ENCODE measurements around the gene UBE2I. TPM values are rescaled to one million over a fixed set of nuclear protein-coding genes. Genes with fewer than 3 reads are reported as not detected.

Gene UBE2I
- total RNA-seq, 1 experiment from 2014 or later: 212 TPM

- Histone ChIP-seq H3K4me1 (ENCODE audit: control insufficient read depth in 1 of 2, insufficient read depth in 2 of 2, low read length in 2 of 2) (peaks cover 12 to 23% of the 10 kb centered on the region in 2 experiments), H3K27me3 (ENCODE audit: insufficient read depth, low read length) (no peaks in the 10 kb centered on the region), H3K4me2 (ENCODE audit: low read length) (no peak overlapping the region), H3K9ac (ENCODE audit: low read length) (no peak overlapping the region), H3K36me3 (ENCODE audit: control insufficient read depth in 1 of 2, insufficient read depth in 2 of 2, low read length in 2 of 2) (peaks cover 0 to 9% of the 10 kb centered on the region in 2 experiments; a peak in 1 of 4 replicates), H3K79me2 (ENCODE audit: insufficient read depth, low read length) (peaks cover 10% of the 10 kb centered on the region; the same call in 1 of the 2 replicates), H3K9me2 (ENCODE audit: insufficient read depth) (no peaks in the 10 kb centered on the region), H2AFZ (ENCODE audit: low read depth, low read length, poor library complexity, severe bottlenecking) (no peak overlapping the region), H3K4me3 (replicated peaks in 1 of 2; ENCODE audit: low read depth in 1 of 2, low read length in 2 of 2) (no peak overlapping the region), H3K27ac (ENCODE audit: low read depth, low read length) (no peak overlapping the region), H3K9me3 (ENCODE audit: control insufficient read depth in 1 of 2, insufficient read depth in 1 of 2, low read depth in 1 of 2, low read length in 2 of 2) (no peaks in the 10 kb centered on the region), H4K20me1 (ENCODE audit: insufficient read depth) (no peaks in the 10 kb centered on the region)
- no peak for ATAC-seq
- no peak for DNase-seq (ENCODE audit: low read depth, low spot score)
- ChIA-PET POLR2A (no interaction called here), RAD21 (ENCODE audit: low non-redundant PET in 1 of 2, low total read pairs in 2 of 2, uncharacterized antibody in 2 of 2, unreplicated experiment in 2 of 2) (no interaction called here), CTCF (no interaction called here)
- no TSS peak for BruUV-seq (replicated peaks)
- TF ChIP-seq SP1 (IDR thresholded peaks at IDR 0.05; ENCODE audit: low read depth) (no peak), CEBPB (IDR thresholded peaks at IDR 0.05; ENCODE audit: low read depth) (no peak), ELF1 (IDR thresholded peaks at IDR 0.05; ENCODE audit: borderline replicate concordance, low read depth) (no peak), EZH2phosphoT487 (IDR thresholded peaks at IDR 0.05; ENCODE audit: borderline replicate concordance) (no peak), SRF (IDR thresholded peaks at IDR 0.05; ENCODE audit: low read depth) (no peak), TCF7L2 (IDR thresholded peaks at IDR 0.05; ENCODE audit: borderline replicate concordance, extremely low read depth, insufficient read depth, insufficient read length) (no peak)
- TF ChIP-seq, protein P1, sequence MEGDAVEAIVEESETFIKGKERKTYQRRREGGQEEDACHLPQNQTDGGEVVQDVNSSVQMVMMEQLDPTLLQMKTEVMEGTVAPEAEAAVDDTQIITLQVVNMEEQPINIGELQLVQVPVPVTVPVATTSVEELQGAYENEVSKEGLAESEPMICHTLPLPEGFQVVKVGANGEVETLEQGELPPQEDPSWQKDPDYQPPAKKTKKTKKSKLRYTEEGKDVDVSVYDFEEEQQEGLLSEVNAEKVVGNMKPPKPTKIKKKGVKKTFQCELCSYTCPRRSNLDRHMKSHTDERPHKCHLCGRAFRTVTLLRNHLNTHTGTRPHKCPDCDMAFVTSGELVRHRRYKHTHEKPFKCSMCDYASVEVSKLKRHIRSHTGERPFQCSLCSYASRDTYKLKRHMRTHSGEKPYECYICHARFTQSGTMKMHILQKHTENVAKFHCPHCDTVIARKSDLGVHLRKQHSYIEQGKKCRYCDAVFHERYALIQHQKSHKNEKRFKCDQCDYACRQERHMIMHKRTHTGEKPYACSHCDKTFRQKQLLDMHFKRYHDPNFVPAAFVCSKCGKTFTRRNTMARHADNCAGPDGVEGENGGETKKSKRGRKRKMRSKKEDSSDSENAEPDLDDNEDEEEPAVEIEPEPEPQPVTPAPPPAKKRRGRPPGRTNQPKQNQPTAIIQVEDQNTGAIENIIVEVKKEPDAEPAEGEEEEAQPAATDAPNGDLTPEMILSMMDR (IDR thresholded peaks at IDR 0.05 in 2 of 3, conservative IDR thresholded peaks at IDR 0.05 in 1 of 3; ENCODE audit: borderline replicate concordance in 1 of 3, insufficient read depth in 1 of 3, low read depth in 2 of 3, low read length in 2 of 3): no peak
- intact Hi-C loops (cut with micrococcal nuclease): no loop called here
Observed at GRCh38 chr16:1345651-1346421, 36.4 kb downstream of the UBE2I start.

All from HCT116 (cell line).